Panc1 (cell line): ENCODE results near the gene ZBTB18. TPM values are rescaled to one million over a fixed set of nuclear protein-coding genes. Genes with fewer than 3 reads are reported as not detected.
"Not testable (repeated sequence)": the region's sequence is repeated elsewhere in the genome, so short reads cannot be mapped to it uniquely, and the experiment has no call there.

Source experiments
- ATAC-seq: fragments of 200-7000 bp; cut with Tn5 transposase; 2 replicates; pipeline ENCODE4 v1.9.1; 2020; ENCODE audit warnings: mild to moderate bottlenecking, moderate library complexity
- BruUV-seq: library from RNA; stranded (reverse); fragments of 400-500 nt; replicated peaks from 2 replicates; lab custom pipeline; 2021; lab: Mats Ljungman, UMichigan
- CTCF ChIA-PET: fragments of 300-600 bp; sonication (Branson Sonifier 250); formaldehyde crosslinking; loops from one replicate; lab custom pipeline; 2022; ENCODE audit warnings: antibody characterized with exemption; lab: Charles Lee
- POLR2A ChIA-PET: fragments of 300-600 bp; sonication (Branson Sonifier 250); formaldehyde crosslinking; loops from one replicate; lab custom pipeline; 2022; ENCODE audit warnings: antibody characterized with exemption; lab: Charles Lee
- DNase-seq: peaks from one replicate; pipeline ENCODE4 v3.0.0-alpha.2; 2010; ENCODE audit warnings: low read depth, low spot score
- H3K27ac ChIP-seq: 2 replicates; pipeline ENCODE4 v1.5.1; 2011; ENCODE audit warnings: mild to moderate bottlenecking, low read length, inconsistent platforms
- H3K27me3 ChIP-seq: fragments of 200-500 bp; sonication (Bioruptor generic); 2 replicates; pipeline ENCODE4 v1.6.0; 2014; ENCODE audit warnings: low read length, inconsistent platforms; ENCODE audit not compliant: control insufficient read depth, insufficient read depth
- H3K36me3 ChIP-seq: fragments of 200-500 bp; sonication (Bioruptor generic); 2 replicates; pipeline ENCODE4 v1.5.1; 2014; ENCODE audit warnings: inconsistent platforms, mild to moderate bottlenecking, low read length, moderate library complexity; ENCODE audit not compliant: control insufficient read depth, insufficient read depth
- H3K4me1 ChIP-seq: 2 replicates; pipeline ENCODE4 v1.5.1; 2011; ENCODE audit warnings: inconsistent platforms, mild to moderate bottlenecking, low read length, moderate library complexity; ENCODE audit not compliant: control insufficient read depth, insufficient read depth
- H3K4me3 ChIP-seq, 2 experiments: 2 replicates each; pipeline ENCODE4 v1.5.1; 2011 to 2012; ENCODE audit warnings: low read depth in 2 of 2, low read length in 2 of 2, mild to moderate bottlenecking in 2 of 2, inconsistent platforms in 1 of 2, moderate library complexity in 1 of 2
- H3K9me3 ChIP-seq: fragments of 200-500 bp; sonication (Bioruptor generic); 2 replicates; pipeline ENCODE4 v1.5.1; 2014; ENCODE audit warnings: low read depth, mild to moderate bottlenecking, inconsistent platforms, low read length, moderate library complexity; ENCODE audit not compliant: control insufficient read depth, insufficient read depth
- POLR2AphosphoS5 ChIP-seq: IDR thresholded peaks from 2 replicates; pipeline ENCODE4 v1.6.1; 2012; ENCODE audit warnings: mild to moderate bottlenecking, low read depth, low read length, moderate library complexity
- REST ChIP-seq, 2 experiments: IDR thresholded peaks; 2 replicates each; pipeline ENCODE4 v1.6.1; 2011 to 2012; ENCODE audit warnings: low read depth in 2 of 2, control low read depth in 1 of 2, low read length in 1 of 2, mild to moderate bottlenecking in 1 of 2, moderate library complexity in 1 of 2; ENCODE audit not compliant: insufficient read depth in 1 of 2
- SIN3A ChIP-seq: IDR thresholded peaks from 2 replicates; pipeline ENCODE4 v1.6.1; 2012; ENCODE audit warnings: low read depth, mild to moderate bottlenecking, low read length, moderate library complexity, borderline replicate concordance; ENCODE audit not compliant: insufficient read depth
- TCF7L2 ChIP-seq: IDR thresholded peaks from 2 replicates; pipeline ENCODE4 v1.6.1; 2011; ENCODE audit warnings: mild to moderate bottlenecking, low read depth, low read length, inconsistent platforms
- in situ Hi-C: cut with HindIII; loops from 2 replicates; pipeline ENCODE4 v1.10.0; 2016; ENCODE audit warnings: low sequenced_read_pairs, low pct_unique_long_range_greater_than_20kb
- intact Hi-C: fragments of 100-400 bp; cut with micrococcal nuclease; formaldehyde crosslinking; loops from one replicate; pipeline ENCODE4 v1.10.0; 2022; ENCODE audit not compliant: unreplicated experiment
- total RNA-seq: library from RNA; stranded (reverse); gene quantifications from one replicate; pipeline ENCODE4 v1.2.1, GENCODE V29; 2021; ENCODE audit not compliant: unreplicated experiment
- TF ChIP-seq, protein P1 (sequence below): fragments of 450-650 bp; IDR thresholded peaks from 2 replicates; pipeline ENCODE4 v1.5.1; 2017; ENCODE audit warnings: mild to moderate bottlenecking

The ZBTB18 gene
- total RNA-seq, 1 experiment from 2014 or later = 9.9 TPM

- no TSS peak for BruUV-seq
- in situ Hi-C loops (no loop called here), intact Hi-C loops (no loop called here)
- TF ChIP-seq POLR2AphosphoS5 (no peak), SIN3A (no peak), TCF7L2 (no peak), REST (IDR thresholded peaks at IDR 0.05; ENCODE audit: insufficient read depth in 1 of 2, low read depth in 2 of 2, low read length in 1 of 2) (no peak)
- TF ChIP-seq, protein P1, sequence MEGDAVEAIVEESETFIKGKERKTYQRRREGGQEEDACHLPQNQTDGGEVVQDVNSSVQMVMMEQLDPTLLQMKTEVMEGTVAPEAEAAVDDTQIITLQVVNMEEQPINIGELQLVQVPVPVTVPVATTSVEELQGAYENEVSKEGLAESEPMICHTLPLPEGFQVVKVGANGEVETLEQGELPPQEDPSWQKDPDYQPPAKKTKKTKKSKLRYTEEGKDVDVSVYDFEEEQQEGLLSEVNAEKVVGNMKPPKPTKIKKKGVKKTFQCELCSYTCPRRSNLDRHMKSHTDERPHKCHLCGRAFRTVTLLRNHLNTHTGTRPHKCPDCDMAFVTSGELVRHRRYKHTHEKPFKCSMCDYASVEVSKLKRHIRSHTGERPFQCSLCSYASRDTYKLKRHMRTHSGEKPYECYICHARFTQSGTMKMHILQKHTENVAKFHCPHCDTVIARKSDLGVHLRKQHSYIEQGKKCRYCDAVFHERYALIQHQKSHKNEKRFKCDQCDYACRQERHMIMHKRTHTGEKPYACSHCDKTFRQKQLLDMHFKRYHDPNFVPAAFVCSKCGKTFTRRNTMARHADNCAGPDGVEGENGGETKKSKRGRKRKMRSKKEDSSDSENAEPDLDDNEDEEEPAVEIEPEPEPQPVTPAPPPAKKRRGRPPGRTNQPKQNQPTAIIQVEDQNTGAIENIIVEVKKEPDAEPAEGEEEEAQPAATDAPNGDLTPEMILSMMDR = no peak
- no peak overlapping the region for H3K27ac ChIP-seq
- POLR2A ChIA-PET = no interaction called here
- no peak for DNase-seq
- no peaks in the 10 kb centered on the region for H3K4me1 ChIP-seq
- no peaks in the 10 kb centered on the region for H3K9me3 ChIP-seq
- ATAC-seq = no peak
- CTCF ChIA-PET = no interaction called here
- no peak overlapping the region for H3K4me3 ChIP-seq
- no peaks in the 10 kb centered on the region for H3K36me3 ChIP-seq
- peaks cover 4% of the 10 kb centered on the region; the same call in 1 of the 2 replicates for H3K27me3 ChIP-seq
Measured at GRCh38 chr1:244013100-244013499, 38.0 kb upstream of the ZBTB18 start.

GRCh38 chr1:244014862-244015261, 36.2 kb upstream of the ZBTB18 start:
- ATAC-seq (peak; percentile 77; the same call in 1 of the 2 replicates), DNase-seq (peak; percentile 10)
- H3K36me3 ChIP-seq, H3K4me3 ChIP-seq, H3K9me3 ChIP-seq, POLR2A ChIA-PET, in situ Hi-C loops, BruUV-seq, H3K27me3 ChIP-seq, H3K4me1 ChIP-seq, H3K27ac ChIP-seq: not testable (repeated sequence)
- intact Hi-C loops = loop anchor here (2.0 kb wide), 1 partner anchor 258 kb away; no protein-coding TSS in a partner anchor
- CTCF ChIA-PET = interaction anchor here (0.6 to 1.3 kb wide), 2 partner anchors 90 to 259 kb away, joined by 3 to 4 read pairs; no protein-coding TSS in a partner anchor
- TF ChIP-seq, protein P1 = peak; percentile 52
